ENCODE measurements around the gene PLCD1. TPM values are rescaled to one million over a fixed set of nuclear protein-coding genes. Genes with fewer than 3 reads are reported as not detected.

Gene PLCD1
- total RNA-seq, 2 donors from 2014 or later = 8.7 to 15.5 TPM

DNA sequence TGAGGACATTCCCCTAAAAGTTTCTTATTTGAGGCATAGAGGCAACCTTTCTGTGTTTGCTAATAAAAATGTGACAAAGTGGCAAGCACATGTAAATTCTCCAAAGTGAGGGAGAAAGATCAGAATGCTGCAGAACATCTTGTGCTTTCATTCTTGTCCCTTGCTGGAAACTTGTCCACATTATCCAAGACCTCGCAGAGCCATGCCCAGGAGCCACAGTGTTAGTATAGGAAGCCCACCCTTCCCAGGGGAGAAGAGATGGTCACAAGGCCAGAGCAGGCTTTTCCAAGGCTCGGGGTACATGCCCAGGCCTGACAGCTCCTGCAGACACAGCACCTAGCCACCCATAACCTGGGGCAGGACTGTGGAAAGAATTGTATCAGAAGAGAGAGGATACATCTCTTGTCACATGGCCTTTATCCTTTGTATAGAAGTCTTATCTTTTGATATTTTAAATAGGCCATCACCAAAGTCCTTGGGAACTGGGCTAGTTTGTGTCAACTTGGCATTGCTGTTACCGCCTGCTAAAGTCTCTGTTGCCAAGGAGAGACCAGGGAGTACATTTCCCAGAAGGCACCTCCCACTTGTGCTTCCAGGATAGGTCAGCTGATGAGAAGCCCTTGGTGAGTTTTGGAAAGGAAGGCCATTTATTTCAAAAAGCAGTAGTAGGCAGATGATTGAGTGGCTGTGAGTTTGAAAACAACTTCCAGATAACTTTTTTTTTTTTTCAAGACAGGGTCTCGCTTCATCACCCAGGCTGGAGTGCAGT is 20.1 kb upstream of the PLCD1 start:
- Histone ChIP-seq H3K4me1 (peaks cover 0 to 10% of the 10 kb centered on the region in 2 donors), H3K9me3 (no peaks in the 10 kb centered on the region), H3K4me3 (no peak overlapping the region), H3K36me3 (no peaks in the 10 kb centered on the region), H3K27ac (no peak overlapping the region), H3K27me3 (no peaks in the 10 kb centered on the region)
- DNase-seq (ENCODE audit: low spot score) = no peak
- TF ChIP-seq, protein P1, sequence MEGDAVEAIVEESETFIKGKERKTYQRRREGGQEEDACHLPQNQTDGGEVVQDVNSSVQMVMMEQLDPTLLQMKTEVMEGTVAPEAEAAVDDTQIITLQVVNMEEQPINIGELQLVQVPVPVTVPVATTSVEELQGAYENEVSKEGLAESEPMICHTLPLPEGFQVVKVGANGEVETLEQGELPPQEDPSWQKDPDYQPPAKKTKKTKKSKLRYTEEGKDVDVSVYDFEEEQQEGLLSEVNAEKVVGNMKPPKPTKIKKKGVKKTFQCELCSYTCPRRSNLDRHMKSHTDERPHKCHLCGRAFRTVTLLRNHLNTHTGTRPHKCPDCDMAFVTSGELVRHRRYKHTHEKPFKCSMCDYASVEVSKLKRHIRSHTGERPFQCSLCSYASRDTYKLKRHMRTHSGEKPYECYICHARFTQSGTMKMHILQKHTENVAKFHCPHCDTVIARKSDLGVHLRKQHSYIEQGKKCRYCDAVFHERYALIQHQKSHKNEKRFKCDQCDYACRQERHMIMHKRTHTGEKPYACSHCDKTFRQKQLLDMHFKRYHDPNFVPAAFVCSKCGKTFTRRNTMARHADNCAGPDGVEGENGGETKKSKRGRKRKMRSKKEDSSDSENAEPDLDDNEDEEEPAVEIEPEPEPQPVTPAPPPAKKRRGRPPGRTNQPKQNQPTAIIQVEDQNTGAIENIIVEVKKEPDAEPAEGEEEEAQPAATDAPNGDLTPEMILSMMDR (IDR thresholded peaks at IDR 0.05) = no peak

DNA sequence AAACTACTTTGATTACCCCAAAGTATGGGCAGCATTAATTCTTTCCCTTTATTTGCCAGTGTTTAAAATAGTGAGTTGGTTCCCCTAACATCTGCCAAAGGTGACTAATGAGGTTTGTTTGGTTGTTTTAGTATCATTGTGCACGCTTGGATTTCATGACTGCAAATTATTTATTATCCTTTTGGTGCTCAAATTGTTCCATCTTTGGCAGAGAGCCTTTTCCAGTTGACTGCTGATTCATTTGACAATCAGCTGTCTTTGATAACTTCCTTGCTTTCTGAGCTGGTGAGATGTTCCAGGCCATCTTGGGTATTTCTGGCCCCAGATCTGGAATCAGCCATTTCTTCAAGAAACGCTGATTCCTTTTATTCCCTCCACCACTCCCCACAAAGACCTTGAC is 18.5 kb upstream of the PLCD1 start:
- no peaks in the 10 kb centered on the region for H3K36me3 ChIP-seq
- DNase-seq (ENCODE audit: low spot score) = no peak
- H3K4me1 ChIP-seq = peaks cover 0 to 10% of the 10 kb centered on the region in 2 donors
- H3K27ac ChIP-seq = no peak overlapping the region
- TF ChIP-seq, protein P1 (IDR thresholded peaks at IDR 0.05) = no peak
- H3K4me3 ChIP-seq = no peak overlapping the region
- H3K9me3 ChIP-seq = no peaks in the 10 kb centered on the region
- no peaks in the 10 kb centered on the region for H3K27me3 ChIP-seq

DNA sequence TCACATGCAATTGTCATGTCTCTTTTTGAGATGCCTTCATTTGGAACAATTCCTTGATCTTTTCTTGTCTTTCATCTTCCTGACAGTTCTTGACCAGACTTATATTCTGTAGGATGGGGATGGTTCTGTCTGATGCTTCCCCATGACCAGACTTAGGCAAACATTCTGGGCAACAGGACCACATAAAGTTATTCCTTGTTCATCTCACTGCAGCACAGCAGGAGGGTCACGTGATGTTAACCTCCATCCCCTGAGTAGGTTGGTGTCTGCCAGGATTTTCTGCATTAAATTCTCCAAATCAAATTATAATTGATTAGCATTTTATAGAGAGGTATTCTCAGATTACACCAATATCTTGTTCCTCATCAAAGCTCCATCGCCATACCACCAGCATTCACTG is 17.4 kb upstream of the PLCD1 start:
- TF ChIP-seq, protein P1 (IDR thresholded peaks at IDR 0.05) = no peak
- Histone ChIP-seq H3K4me1 (peaks cover 0 to 10% of the 10 kb centered on the region in 2 donors), H3K36me3 (no peaks in the 10 kb centered on the region), H3K27ac (no peak overlapping the region), H3K4me3 (no peak overlapping the region), H3K9me3 (no peaks in the 10 kb centered on the region), H3K27me3 (no peaks in the 10 kb centered on the region)
- no peak for DNase-seq (ENCODE audit: low spot score)

DNA sequence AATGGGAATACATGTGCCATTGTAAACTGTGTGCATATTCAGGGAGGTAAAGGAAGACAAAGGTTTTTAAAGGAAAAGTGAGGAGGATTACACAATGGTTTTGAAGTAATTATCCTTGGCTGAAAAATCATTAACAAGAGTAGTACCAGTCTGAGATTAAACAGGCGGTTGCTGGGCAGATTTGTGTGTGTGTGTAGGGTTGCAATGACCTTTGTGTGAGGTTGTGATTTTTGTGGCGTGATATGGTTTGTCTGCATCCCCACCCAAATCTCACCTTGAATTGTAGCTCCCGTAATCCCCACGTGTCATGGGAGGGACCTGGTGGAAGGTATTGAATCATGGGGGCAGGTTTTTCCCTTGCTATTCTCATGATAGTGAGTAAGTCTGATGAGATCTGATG is 16.6 kb upstream of the PLCD1 start:
- Histone ChIP-seq H3K27ac (no peak overlapping the region), H3K4me1 (peaks cover 0 to 10% of the 10 kb centered on the region in 2 donors), H3K4me3 (no peak overlapping the region), H3K9me3 (no peaks in the 10 kb centered on the region), H3K27me3 (no peaks in the 10 kb centered on the region), H3K36me3 (no peaks in the 10 kb centered on the region)
- TF ChIP-seq, protein P1 (IDR thresholded peaks at IDR 0.05) = no peak
- no peak for DNase-seq (ENCODE audit: low spot score)

DNA sequence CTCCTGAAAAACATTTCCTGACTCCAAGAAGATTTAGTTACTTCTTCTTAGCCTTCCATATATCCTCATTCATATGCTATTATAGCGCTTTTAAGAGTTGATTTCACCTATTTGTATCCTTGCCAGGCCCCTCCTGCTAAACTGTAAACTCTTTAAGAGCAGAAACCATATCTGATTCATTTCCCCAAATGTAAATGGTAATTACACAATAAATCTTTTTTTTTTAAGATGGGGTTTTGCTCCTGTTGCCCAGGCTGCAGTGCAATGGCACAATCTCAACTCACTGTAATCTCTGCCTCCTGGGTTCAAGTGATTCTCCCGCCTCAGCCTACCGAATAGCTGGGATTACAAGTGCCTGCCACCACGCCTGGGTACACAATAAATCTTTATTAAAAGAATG is 14.0 kb upstream of the PLCD1 start:
- Histone ChIP-seq H3K4me1 (peaks cover 0 to 18% of the 10 kb centered on the region in 2 donors), H3K4me3 (no peak overlapping the region), H3K9me3 (no peaks in the 10 kb centered on the region), H3K27ac (no peak overlapping the region), H3K36me3 (no peaks in the 10 kb centered on the region), H3K27me3 (no peaks in the 10 kb centered on the region)
- TF ChIP-seq, protein P1 (IDR thresholded peaks at IDR 0.05) = no peak
- DNase-seq (ENCODE audit: low spot score) = no peak

DNA sequence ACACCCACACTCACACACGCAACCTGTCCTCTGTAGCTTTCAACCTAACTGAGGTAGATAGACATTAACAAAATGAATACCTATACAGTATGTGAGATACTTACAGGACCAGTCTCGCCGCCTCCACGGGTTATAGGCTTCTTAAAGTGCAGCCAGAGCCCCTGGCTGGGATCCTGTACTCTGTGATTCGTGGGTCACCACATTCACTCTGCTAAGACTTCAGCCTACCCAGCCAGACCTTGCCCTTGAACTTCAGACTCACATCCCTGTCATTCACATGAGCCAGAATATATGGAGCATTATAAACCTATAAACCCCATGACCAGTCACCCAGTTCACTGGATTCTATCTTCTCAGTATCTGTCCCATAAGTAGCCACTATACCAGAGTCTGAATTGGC is 11.0 kb upstream of the PLCD1 start:
- TF ChIP-seq, protein P1 (IDR thresholded peaks at IDR 0.05) = no peak
- no peak overlapping the region for H3K27ac ChIP-seq
- DNase-seq (ENCODE audit: low spot score) = no peak
- peaks cover 0 to 18% of the 10 kb centered on the region in 2 donors for H3K4me1 ChIP-seq
- no peak overlapping the region for H3K4me3 ChIP-seq
- no peaks in the 10 kb centered on the region for H3K36me3 ChIP-seq
- no peaks in the 10 kb centered on the region for H3K9me3 ChIP-seq
- H3K27me3 ChIP-seq = no peaks in the 10 kb centered on the region
